Ovary (tissue), 10 donors: ENCODE data around the gene REEP5. TPM values are rescaled to one million over a fixed set of nuclear protein-coding genes. Genes with fewer than 3 reads are reported as not detected.

Experiments
- DNase-seq, 5 donors: peaks; one replicate each; pipeline ENCODE4 v3.0.0-alpha.2; 2019 to 2020
- H3K27ac ChIP-seq, 2 donors: fragments of 200-600 bp; one replicate each; pipeline versions ENCODE4 v1.5.1 to v1.8.0; 2019 to 2022
- H3K27me3 ChIP-seq: fragments of 200-600 bp; one replicate; pipeline ENCODE4 v1.8.0; 2022
- H3K36me3 ChIP-seq: fragments of 200-600 bp; sonication (generic); one replicate; pipeline ENCODE4 v1.5.1; 2019
- H3K4me1 ChIP-seq: one replicate; pipeline ENCODE4 v1.8.1; 2013; ENCODE audit warnings: mild to moderate bottlenecking, moderate library complexity; ENCODE audit not compliant: insufficient read depth
- H3K4me3 ChIP-seq: fragments of 200-600 bp; sonication (generic); one replicate; pipeline ENCODE4 v1.5.1; 2017
- H3K9me3 ChIP-seq, 2 donors: fragments of 200-600 bp in 1 of 2; sonication (generic) in 1 of 2; one replicate each; pipeline versions ENCODE4 v1.5.1 to v1.8.1; 2013 to 2019; ENCODE audit warnings: mild to moderate bottlenecking in 1 of 2, moderate library complexity in 1 of 2
- CTCF ChIP-seq, 3 donors: fragments of 450-650 bp in 2 of 3; fragments of 200-600 bp in 1 of 3; IDR thresholded peaks; one replicate each; pipeline versions ENCODE4 v1.5.1 to v1.8.0; 2016 to 2022; ENCODE audit warnings: antibody characterized with exemption in 3 of 3, mild to moderate bottlenecking in 1 of 3
- EP300 ChIP-seq: sonication (generic); formaldehyde crosslinking; IDR thresholded peaks from one replicate; pipeline ENCODE4 v1.6.1; 2017; ENCODE audit warnings: antibody characterized with exemption
- POLR2A ChIP-seq: fragments of 450-650 bp; IDR thresholded peaks from one replicate; pipeline ENCODE4 v1.6.1; 2017; ENCODE audit warnings: antibody characterized with exemption, mild to moderate bottlenecking, moderate library complexity
- WGBS, 3 donors: extraction: QIAGEN DNeasy Blood & Tissue Kit in 1 of 3; methylation state at CpG; one replicate each; pipeline versions ENCODE4 v1.1.5 to v1.1.7; 2013 to 2017; 5-methylcytosine and 5-hydroxymethylcytosine counted together
- intact Hi-C, 4 donors: fragments of 100-400 bp; cut with DNase I; formaldehyde crosslinking; loops; one replicate each; pipeline versions ENCODE4 v1.11.0 to v1.15.1; 2022 to 2023
- long read RNA-seq, 3 donors: library from polyadenylated mRNA in 2 of 3; unstranded in 2 of 3; transcript quantifications; one replicate each; pipeline ENCODE4 v2.0.0 and lab custom pipeline, GENCODE V29; 2021 to 2026
- polyA plus RNA-seq, 2 donors: library from polyadenylated mRNA; stranded (reverse); fragments of 200-250 nt in 1 of 2; fragments of 350-450 nt in 1 of 2; fragmentation: Illumina TruSeq in 1 of 2; extraction: RNeasy Lipid Tissue Mini Kit (QIAGEN cat#74804) in 1 of 2; gene quantifications; one replicate each; pipeline ENCODE4 v1.2.3, GENCODE V29; 2013 to 2014
- total RNA-seq, 7 donors: library from RNA; depleted of rRNA in 2 of 7; stranded (reverse); fragments of >200 nt in 2 of 7; fragmentation: NEBNext Ultra II Directional in 3 of 7; extraction: Animal tissue kit (Norgen Biotek cat#: 25700) in 3 of 7; gene quantifications; one replicate each; pipeline versions ENCODE4 v1.1.0 to v1.2.4, GENCODE V29; 2016 to 2023
- donor health status: DM: no; HTN: no; CAD: no; lungs with moderate emphysema.
- donor health status: DM: no; HTN: no; CAD: no.
- donor health status: Bipolar disorder and iron deficiency.
- donor health status: DM: yes; HTN: yes; CAD: no.
- donor health status: DM: no; HTN: no; CAD: no.
- donor health status: DM: yes; HTN: yes; CAD: no.

Gene REEP5
- total RNA-seq (10 to 100 TPM; 55.1 to 73.8 (median 67.6) TPM), polyA plus RNA-seq (10 to 100 TPM; 50.2 to 90.4 TPM)
- long read RNA-seq, donor 1, transcript REEP5-202 (5 exons, 3,326 nt): major isoform, 155 of 186 reads
- long read RNA-seq, donor 1, partial matches to known transcripts: 11 of 186 reads
- long read RNA-seq, donor 1, other reads (novel, unspliced or antisense): 19 of 186 reads
- long read RNA-seq, donor 2, transcript REEP5-202 (5 exons, 3,326 nt): major isoform, 39 of 40 reads
- long read RNA-seq, donor 2, partial matches to known transcripts: 0 of 40 reads
- long read RNA-seq, donor 2, other reads (novel, unspliced or antisense): 0 of 40 reads
- long read RNA-seq, donor 3, transcript REEP5-202 (5 exons, 3,326 nt): major isoform, 220 of 245 reads
- long read RNA-seq, donor 3, partial matches to known transcripts: 8 of 245 reads
- long read RNA-seq, donor 3, other reads (novel, unspliced or antisense): 14 of 245 reads

GRCh38 chr5:112921833-112922817 lies at the start of gene REEP5:
TSS of gene REEP5 (minus strand) at chr5:112922227. CDS start at chr5:112922190, 37 bp downstream.
- Histone ChIP-seq H3K9me3 (no peaks in the 10 kb centered on the region), H3K36me3 (no peaks in the 10 kb centered on the region), H3K4me1 (peaks cover 5% of the 10 kb centered on the region), H3K27me3 (no peaks in the 10 kb centered on the region), H3K4me3 (peak within 1 kb of the TSS; percentile 97), H3K27ac (peak within 1 kb of the TSS; percentile 96 to 98)
- WGBS, 3 donors: 0 to 1% (median 1%) methylated on average over 63 to 80 of the region's 80 CpGs
- TF ChIP-seq EP300: no peak
- peak; percentile 78 for TF ChIP-seq POLR2A
- peak; percentile 46 to 89 (median 87) for TF ChIP-seq CTCF (IDR thresholded peaks at IDR 0.05)
- intact Hi-C loops: loop anchor here in 1 of 4 donors (10.0 kb wide), 1 partner anchor 367 kb away; no protein-coding TSS in a partner anchor
- peak; percentile 74 to 85 (median 81) for DNase-seq

- DNase-seq: no peak
- Histone ChIP-seq H3K4me1 (peaks cover 2% of the 10 kb centered on the region), H3K9me3 (no peaks in the 10 kb centered on the region), H3K27me3 (no peaks in the 10 kb centered on the region), H3K27ac (no peak overlapping the region), H3K4me3 (no peak overlapping the region), H3K36me3 (no peaks in the 10 kb centered on the region)
- intact Hi-C loops: loop anchor here in 1 of 4 donors (10.0 kb wide), 1 partner anchor 56 kb away; no protein-coding TSS in a partner anchor
- TF ChIP-seq POLR2A (no peak), CTCF (IDR thresholded peaks at IDR 0.05) (no peak), EP300 (no peak)
- 90 to 95% (median 93%) methylated on average over 4 of the region's 4 CpGs for WGBS, 3 donors
These were observed 49.2 kb upstream of the REEP5 start for GRCh38 chr5:112971276-112971675.

GRCh38 chr5:112968411-112969106 lies 46.5 kb upstream of the REEP5 start:
- Histone ChIP-seq H3K9me3 (no peaks in the 10 kb centered on the region), H3K4me1 (no peaks in the 10 kb centered on the region), H3K27me3 (no peaks in the 10 kb centered on the region), H3K36me3 (no peaks in the 10 kb centered on the region), H3K4me3 (no peak overlapping the region), H3K27ac (no peak overlapping the region)
- DNase-seq: no peak
- 50 to 69% (median 58%) methylated on average over 5 of the region's 5 CpGs for WGBS, 3 donors
- intact Hi-C loops: loop anchor here in 1 of 4 donors (10.0 kb wide), 1 partner anchor 414 kb away; no protein-coding TSS in a partner anchor
- TF ChIP-seq EP300 (no peak), CTCF (IDR thresholded peaks at IDR 0.05) (no peak), POLR2A (no peak)
